Endothelial cell of umbilical vein (primary cell): Measurements from ENCODE around the gene AP2B1. TPM values are rescaled to one million over a fixed set of nuclear protein-coding genes. Genes with fewer than 3 reads are reported as not detected.

Experiments
- BruUV-seq: library from RNA; stranded (reverse); fragments of 400-500 nt; replicated peaks from 2 replicates; lab custom pipeline; 2021; lab: Mats Ljungman, UMichigan
- CTCF ChIA-PET: fragments of 300-600, 350-600 bp; sonication (Branson Sonifier 250); formaldehyde crosslinking; loops from one replicate; lab custom pipeline; 2021; ENCODE audit warnings: antibody characterized with exemption, inconsistent platforms; lab: Charles Lee
- POLR2A ChIA-PET: fragments of 300-600, 350-600 bp; sonication (Branson Sonifier 250); formaldehyde crosslinking; loops from one replicate; lab custom pipeline; 2021; ENCODE audit warnings: antibody characterized with exemption, inconsistent platforms; lab: Charles Lee
- DNase-seq: peaks from one replicate; pipeline ENCODE4 v3.0.0-alpha.2; 2011; ENCODE audit warnings: low read depth, low spot score
- FAIRE-seq: peaks from 2 replicates; lab custom pipeline; 2011; peaks lifted over from hg19 to GRCh38; lab: Jason Lieb, UNC
- H2AFZ ChIP-seq: 2 replicates; pipeline ENCODE4 v1.6.0; 2012; ENCODE audit warnings: low read depth, low read length, control low read depth, inconsistent platforms
- H3K27ac ChIP-seq: 2 replicates; pipeline ENCODE4 v1.5.1; 2011; ENCODE audit warnings: low read depth, mild to moderate bottlenecking, control low read depth, low read length, moderate library complexity; ENCODE audit not compliant: insufficient read depth
- H3K27me3 ChIP-seq, 2 experiments: 2 replicates each; pipeline versions ENCODE4 v1.6.0 to v1.6.1; 2011; ENCODE audit warnings: low read length in 2 of 2, mixed read lengths in 1 of 2; ENCODE audit not compliant: control insufficient read depth in 2 of 2, insufficient read depth in 2 of 2
- H3K36me3 ChIP-seq, 2 experiments: 2 replicates in 1 of 2; 3 replicates in 1 of 2; pipeline ENCODE4 v1.5.1; 2011; ENCODE audit warnings: low read length in 2 of 2, mild to moderate bottlenecking in 1 of 2, moderate library complexity in 1 of 2; ENCODE audit not compliant: control insufficient read depth in 2 of 2, insufficient read depth in 2 of 2; ENCODE audit errors: extremely low read depth in 1 of 2
- H3K4me1 ChIP-seq: 3 replicates; pipeline ENCODE4 v1.5.1; 2011; ENCODE audit warnings: mild to moderate bottlenecking, low read length; ENCODE audit not compliant: control insufficient read depth, insufficient read depth; ENCODE audit errors: extremely low read depth
- H3K4me2 ChIP-seq: 2 replicates; pipeline ENCODE4 v1.6.1; 2011; ENCODE audit warnings: low read length, control low read depth, mixed read lengths; ENCODE audit not compliant: insufficient read depth
- H3K4me3 ChIP-seq, 3 experiments: fragments of 200-600 bp in 1 of 3; sonication (generic), shearing (Covaris generic) in 1 of 3; replicated peaks in 1 of 3; 2 replicates each; pipeline ENCODE4 v1.5.1; 2011 to 2016; ENCODE audit warnings: control low read depth in 3 of 3, low read length in 3 of 3, mild to moderate bottlenecking in 2 of 3, inconsistent platforms in 1 of 3, low read depth in 1 of 3, moderate library complexity in 1 of 3; ENCODE audit not compliant: insufficient read depth in 1 of 3
- H3K79me2 ChIP-seq: 2 replicates; pipeline ENCODE4 v1.6.0; 2012; ENCODE audit warnings: low read length, inconsistent platforms; ENCODE audit not compliant: control insufficient read depth, insufficient read depth
- H3K9ac ChIP-seq: replicated peaks from 2 replicates; pipeline ENCODE3; 2011; ENCODE audit warnings: low read length, control low read depth; ENCODE audit not compliant: insufficient read depth; ENCODE audit errors: extremely low read depth
- H3K9me1 ChIP-seq: replicated peaks from 3 replicates; pipeline ENCODE4 v1.6.0; 2011; ENCODE audit warnings: mild to moderate bottlenecking, low read length; ENCODE audit not compliant: control insufficient read depth, insufficient read depth; ENCODE audit errors: extremely low read depth
- H3K9me3 ChIP-seq: replicated peaks from 2 replicates; pipeline ENCODE4 v1.5.1; 2012; ENCODE audit warnings: low read length, inconsistent platforms; ENCODE audit not compliant: control insufficient read depth, insufficient read depth
- H4K20me1 ChIP-seq: replicated peaks from 2 replicates; pipeline ENCODE3; 2011; ENCODE audit warnings: mild to moderate bottlenecking, low read length; ENCODE audit not compliant: control insufficient read depth, insufficient read depth; ENCODE audit errors: extremely low read depth
- CTCF ChIP-seq, 2 donors: IDR thresholded peaks; 1 replicate in 1 of 2; 2 replicates in 1 of 2; pipeline ENCODE4 v1.5.1; 2011; ENCODE audit warnings: low read length in 2 of 2, mild to moderate bottlenecking in 2 of 2, moderate library complexity in 2 of 2, control low read depth in 1 of 2, inconsistent platforms in 1 of 2, low read depth in 1 of 2; ENCODE audit not compliant: insufficient read depth in 1 of 2; ENCODE audit errors: extremely low read depth in 1 of 2
- EZH2 ChIP-seq: IDR thresholded peaks from 2 replicates; pipeline ENCODE4 v1.6.1; 2012; ENCODE audit warnings: borderline replicate concordance, low read depth, mild to moderate bottlenecking, moderate library complexity, low read length, inconsistent platforms; ENCODE audit not compliant: severe bottlenecking
- FOS ChIP-seq: IDR thresholded peaks from 2 replicates; pipeline ENCODE4 v1.6.1; 2011; ENCODE audit warnings: mild to moderate bottlenecking, low read length, moderate library complexity, borderline replicate concordance; ENCODE audit not compliant: insufficient read depth
- GATA2 ChIP-seq: IDR thresholded peaks from 2 replicates; pipeline ENCODE4 v1.7.0; 2011; ENCODE audit warnings: low read depth, mild to moderate bottlenecking, moderate library complexity, mixed read lengths, low read length; ENCODE audit not compliant: insufficient read length, insufficient read depth
- JUN ChIP-seq: IDR thresholded peaks from 2 replicates; pipeline ENCODE4 v1.6.1; 2011; ENCODE audit warnings: borderline replicate concordance, low read depth; ENCODE audit not compliant: insufficient read length, insufficient read depth
- MAX ChIP-seq: IDR thresholded peaks from 2 replicates; pipeline ENCODE4 v1.6.1; 2011; ENCODE audit not compliant: insufficient read depth, insufficient read length
- MYC ChIP-seq: IDR thresholded peaks from one replicate; pipeline ENCODE4 v1.6.1; 2011; ENCODE audit warnings: mild to moderate bottlenecking, low read depth, low read length
- POLR2A ChIP-seq: IDR thresholded peaks from 2 replicates; pipeline ENCODE4 v1.6.1; 2012; ENCODE audit warnings: low read depth, mild to moderate bottlenecking, control low read depth, low read length
- POLR2AphosphoS5 ChIP-seq: IDR thresholded peaks from 2 replicates; pipeline ENCODE4 v1.6.1; 2012; ENCODE audit warnings: low read depth, mild to moderate bottlenecking, control low read depth, low read length, moderate library complexity; ENCODE audit not compliant: insufficient read depth
- dilution Hi-C: fragments of 300-500 bp; cut with MboI; formaldehyde crosslinking; loops from one replicate; pipeline ENCODE4 v1.15.0; 2019; ENCODE audit warnings: low sequenced_read_pairs; ENCODE audit not compliant: extremely low pct_ligation_motif_present
- intact Hi-C: fragments of 100-400 bp; cut with micrococcal nuclease; formaldehyde crosslinking; loops from one replicate; pipeline ENCODE4 v1.10.0; 2022
- polyA plus RNA-seq, 4 experiments: library from polyadenylated mRNA; depleted of rRNA in 3 of 4; stranded (reverse) in 3 of 4; unstranded in 1 of 4; fragments of >200 nt; gene quantifications; 2 replicates each; pipeline versions ENCODE4 v1.2.1 to v1.2.3, GENCODE V29; 2011 to 2012; ENCODE audit warnings: missing spikeins in 1 of 4
- total RNA-seq: library from RNA; stranded (reverse); gene quantifications from 2 replicates; pipeline ENCODE4 v1.2.3, GENCODE V29; 2021

The AP2B1 gene
- total and polyA plus RNA-seq, 2 donors (not counting 3 experiments of a cell fraction or from before 2014, with no cell fraction given) = 106 to 198 TPM

- Histone ChIP-seq H3K9me3 (no peaks in the 10 kb centered on the region), H4K20me1 (no peaks in the 10 kb centered on the region), H3K27me3 (no peaks in the 10 kb centered on the region), H3K4me2 (no peak overlapping the region), H3K4me1 (no peaks in the 10 kb centered on the region), H3K9me1 (no peaks in the 10 kb centered on the region), H3K79me2 (no peaks in the 10 kb centered on the region), H3K4me3 (no peak overlapping the region), H3K36me3 (peaks cover 16 to 26% of the 10 kb centered on the region in 2 experiments), H2AFZ (no peak overlapping the region), H3K9ac (no peak overlapping the region), H3K27ac (no peak overlapping the region)
- dilution Hi-C loops (loop anchor here (25.0 kb wide), 1 partner anchor 113 kb away; no protein-coding TSS in a partner anchor), intact Hi-C loops (no loop called here)
- ChIA-PET POLR2A (no interaction called here), CTCF (no interaction called here)
- no peak for TF ChIP-seq MYC
- TF ChIP-seq GATA2 = no peak
- TF ChIP-seq POLR2AphosphoS5 = no peak
- TF ChIP-seq MAX = no peak
- TF ChIP-seq JUN = no peak
- no peak for TF ChIP-seq POLR2A
- no peak for TF ChIP-seq CTCF (IDR thresholded peaks at IDR 0.05; ENCODE audit: extremely low read depth in 1 of 2, insufficient read depth in 1 of 2, low read depth in 1 of 2, low read length in 2 of 2)
- no peak for TF ChIP-seq FOS
- no peak for TF ChIP-seq EZH2
- BruUV-seq = no TSS peak
- DNase-seq (no peak), FAIRE-seq (no peak)
These were observed 137.9 kb downstream of the AP2B1 start for GRCh38 chr17:35725058-35725457.
